IPS DF 19.7 (cell line): Measurements from ENCODE around the gene MYPOP.
A peak's percentile ranks its signal among the peaks of the same experiment; 100 is the strongest.

Experiments used
- DNase-seq: peaks from one replicate; pipeline ENCODE4 v3.0.0-alpha.2; 2013; ENCODE audit warnings: low read depth, low spot score

The MYPOP gene

GRCh38 chr19:45901912-45902650 is at the start of gene MYPOP:
Gene MYPOP, minus strand, starts transcription at chr19:45902613. Its CDS starts 840 bp downstream, at chr19:45901773.
- no peak for DNase-seq

GRCh38 chr19:45947926-45948325 is 45.5 kb upstream of the MYPOP start:
- no peak for DNase-seq

- DNase-seq, result no peak
Measured at GRCh38 chr19:45940515-45940805, 38.0 kb upstream of the MYPOP start.

- DNase-seq, result no peak
Measured at GRCh38 chr19:45939792-45940514, 37.5 kb upstream of the MYPOP start.

GRCh38 chr19:45938733-45939319 is 36.4 kb upstream of the MYPOP start:
- no peak for DNase-seq

- DNase-seq, result no peak
Measured at GRCh38 chr19:45935267-45935666, 32.9 kb upstream of the MYPOP start.

GRCh38 chr19:45934551-45935230 is 32.3 kb upstream of the MYPOP start:
- DNase-seq, result no peak

GRCh38 chr19:45933759-45934158 is 31.3 kb upstream of the MYPOP start:
- no peak for DNase-seq

GRCh38 chr19:45931055-45931454 is 28.6 kb upstream of the MYPOP start:
- DNase-seq, result no peak

- no peak for DNase-seq
Measured at GRCh38 chr19:45929247-45929646, 26.8 kb upstream of the MYPOP start.

GRCh38 chr19:45927565-45928261 is 25.3 kb upstream of the MYPOP start:
- DNase-seq, result peak; percentile 96

GRCh38 chr19:45924891-45925447 is 22.6 kb upstream of the MYPOP start:
- no peak for DNase-seq

- DNase-seq, result peak; percentile 75
Measured at GRCh38 chr19:45922281-45922680, 19.9 kb upstream of the MYPOP start.

- no peak for DNase-seq
Measured at GRCh38 chr19:45920458-45920857, 18.0 kb upstream of the MYPOP start.

GRCh38 chr19:45919678-45920077 is 17.3 kb upstream of the MYPOP start:
- DNase-seq, result no peak

- no peak for DNase-seq
Measured at GRCh38 chr19:45918721-45919120, 16.3 kb upstream of the MYPOP start.

- DNase-seq, result no peak
Measured at GRCh38 chr19:45917421-45918091, 15.1 kb upstream of the MYPOP start.

- peak; percentile 56 for DNase-seq
Measured at GRCh38 chr19:45913874-45914830, 11.7 kb upstream of the MYPOP start, which contains the start of gene NANOS2. Gene NANOS2, minus strand, starts transcription at chr19:45914778. Its CDS starts 85 bp downstream, at chr19:45914693.

GRCh38 chr19:45911291-45911690 is 8.9 kb upstream of the MYPOP start:
- no peak for DNase-seq

- DNase-seq, result no peak
Measured at GRCh38 chr19:45908956-45909355, 6.5 kb upstream of the MYPOP start.
